ENCODE data around the gene EVA1C.
A peak's percentile ranks its signal among the peaks of the same experiment; 100 is the strongest.
"Not testable (repeated sequence)": the region's sequence is repeated elsewhere in the genome, so short reads cannot be mapped to it uniquely, and the experiment has no call there.

The EVA1C gene

GRCh38 chr21:32424674-32425073, 12.2 kb downstream of the EVA1C start:
- DNase-seq (ENCODE audit: low spot score), result no peak

GRCh38 chr21:32425628-32426027, 13.1 kb downstream of the EVA1C start:
- no peak for DNase-seq (ENCODE audit: low spot score)

GRCh38 chr21:32426066-32426465, 13.6 kb downstream of the EVA1C start:
- DNase-seq (ENCODE audit: low spot score), result no peak

GRCh38 chr21:32426592-32427051, 14.1 kb downstream of the EVA1C start:
- DNase-seq (ENCODE audit: low spot score), result peak; percentile 24

GRCh38 chr21:32427958-32428623, 15.6 kb downstream of the EVA1C start:
- no peak for DNase-seq (ENCODE audit: low spot score)

- DNase-seq (ENCODE audit: low spot score), result not testable (repeated sequence)
Observed at GRCh38 chr21:32432982-32433660, 20.6 kb downstream of the EVA1C start.

GRCh38 chr21:32437729-32438128, 25.2 kb downstream of the EVA1C start:
- DNase-seq (ENCODE audit: low spot score), result no peak

GRCh38 chr21:32442566-32443318, 30.2 kb downstream of the EVA1C start:
- no peak for DNase-seq (ENCODE audit: low spot score)

GRCh38 chr21:32445101-32445500, 32.6 kb downstream of the EVA1C start:
- DNase-seq (ENCODE audit: low spot score), result no peak

- DNase-seq (ENCODE audit: low spot score), result not testable (repeated sequence)
Observed at GRCh38 chr21:32446440-32446839, 33.9 kb downstream of the EVA1C start.

GRCh38 chr21:32447224-32447623, 34.7 kb downstream of the EVA1C start:
- no peak for DNase-seq (ENCODE audit: low spot score)

- no peak for DNase-seq (ENCODE audit: low spot score)
Observed at GRCh38 chr21:32448803-32449594, 36.5 kb downstream of the EVA1C start.

- peak; percentile 39 for DNase-seq (ENCODE audit: low spot score)
Observed at GRCh38 chr21:32450881-32451701, 38.6 kb downstream of the EVA1C start.

- not testable (repeated sequence) for DNase-seq (ENCODE audit: low spot score)
Observed at GRCh38 chr21:32452191-32452590, 39.7 kb downstream of the EVA1C start.

- no peak for DNase-seq (ENCODE audit: low spot score)
Observed at GRCh38 chr21:32452641-32453040, 40.1 kb downstream of the EVA1C start.

GRCh38 chr21:32455548-32455947, 43.0 kb downstream of the EVA1C start:
- no peak for DNase-seq (ENCODE audit: low spot score)

GRCh38 chr21:32456497-32456918, 44.0 kb downstream of the EVA1C start:
- peak; percentile 61 for DNase-seq (ENCODE audit: low spot score)

- peak; percentile 38 for DNase-seq (ENCODE audit: low spot score)
Observed at GRCh38 chr21:32457360-32457840, 44.9 kb downstream of the EVA1C start.

- DNase-seq (ENCODE audit: low spot score), result no peak
Observed at GRCh38 chr21:32457962-32458361, 45.5 kb downstream of the EVA1C start.

GRCh38 chr21:32459972-32460371, 47.5 kb downstream of the EVA1C start:
- DNase-seq (ENCODE audit: low spot score), result no peak

GRCh38 chr21:32461503-32461902, 49.0 kb downstream of the EVA1C start:
- no peak for DNase-seq (ENCODE audit: low spot score)

All from AG08396 (cell line).